ENCODE measurements around the gene CMC2. TPM values are rescaled to one million over a fixed set of nuclear protein-coding genes. Genes with fewer than 3 reads are reported as not detected.
A peak's percentile ranks its signal among the peaks of the same experiment; 100 is the strongest.

Gene CMC2
- total RNA-seq, 2 donors from 2014 or later, result 38.9 to 153 TPM

- Histone ChIP-seq H3K4me3 (no peak overlapping the region), H3K9me3 (no peaks in the 10 kb centered on the region), H3K27me3 (replicated peaks; ENCODE audit: insufficient read depth) (no peaks in the 10 kb centered on the region), H3K27ac (no peak overlapping the region), H3K4me1 (replicated peaks) (peaks cover 6% of the 10 kb centered on the region), H3K36me3 (no peaks in the 10 kb centered on the region)
- no peak for TF ChIP-seq POLR2AphosphoS5 (IDR thresholded peaks at IDR 0.05)
- DNase-seq (ENCODE audit: low spot score), result no peak
- 70% methylated on average over 4 of the region's 4 CpGs for WGBS
- intact Hi-C loops (cut with DNase I), result no loop called here
Measured at GRCh38 chr16:80982646-80983045, 24.0 kb downstream of the CMC2 start.

- no peak for TF ChIP-seq POLR2A (IDR thresholded peaks at IDR 0.05)
- TF ChIP-seq POLR2AphosphoS5 (IDR thresholded peaks at IDR 0.05), result peak; percentile 73
- Histone ChIP-seq H3K4me1 (replicated peaks) (no peaks in the 10 kb centered on the region), H3K27me3 (replicated peaks; ENCODE audit: insufficient read depth) (no peaks in the 10 kb centered on the region), H3K27ac (peak overlapping the region; percentile 60 to 76), H3K36me3 (no peaks in the 10 kb centered on the region), H3K4me3 (no peak overlapping the region), H3K9me3 (no peaks in the 10 kb centered on the region)
- intact Hi-C loops (cut with DNase I), result no loop called here
- DNase-seq (ENCODE audit: low spot score), result peak; percentile 52
Measured at GRCh38 chr16:80981103-80981502, 25.6 kb downstream of the CMC2 start.

- WGBS, result 97% methylated on average over 1 of the region's 1 CpG
- Histone ChIP-seq H3K9me3 (no peaks in the 10 kb centered on the region), H3K4me3 (no peak overlapping the region), H3K36me3 (no peaks in the 10 kb centered on the region), H3K27ac (no peak overlapping the region), H3K4me1 (replicated peaks) (peaks cover 4% of the 10 kb centered on the region), H3K27me3 (replicated peaks; ENCODE audit: insufficient read depth) (no peaks in the 10 kb centered on the region)
- DNase-seq (ENCODE audit: low spot score), result no peak
- intact Hi-C loops (cut with DNase I), result no loop called here
- TF ChIP-seq CTCF (IDR thresholded peaks at IDR 0.05) (no peak), POLR2A (IDR thresholded peaks at IDR 0.05) (no peak), POLR2AphosphoS5 (IDR thresholded peaks at IDR 0.05) (no peak)
Measured at GRCh38 chr16:80976946-80977345, 29.7 kb downstream of the CMC2 start.

- 83% methylated on average over 6 of the region's 6 CpGs for WGBS
- TF ChIP-seq POLR2A (IDR thresholded peaks at IDR 0.05) (no peak), POLR2AphosphoS5 (IDR thresholded peaks at IDR 0.05) (no peak), CTCF (IDR thresholded peaks at IDR 0.05) (no peak)
- H3K27ac ChIP-seq, result no peak overlapping the region
- no peaks in the 10 kb centered on the region for H3K27me3 ChIP-seq (replicated peaks; ENCODE audit: insufficient read depth)
- no peak for DNase-seq (ENCODE audit: low spot score)
- intact Hi-C loops (cut with DNase I), result no loop called here
- H3K4me3 ChIP-seq, result no peak overlapping the region
- no peaks in the 10 kb centered on the region for H3K36me3 ChIP-seq
- peaks cover 4% of the 10 kb centered on the region for H3K4me1 ChIP-seq (replicated peaks)
- H3K9me3 ChIP-seq, result no peaks in the 10 kb centered on the region
Measured at GRCh38 chr16:80974649-80975376, 31.9 kb downstream of the CMC2 start.

GRCh38 chr16:80973991-80974390, 32.7 kb downstream of the CMC2 start:
- TF ChIP-seq POLR2AphosphoS5 (IDR thresholded peaks at IDR 0.05) (no peak), POLR2A (IDR thresholded peaks at IDR 0.05) (no peak), CTCF (IDR thresholded peaks at IDR 0.05) (no peak)
- Histone ChIP-seq H3K4me1 (replicated peaks) (peaks cover 4% of the 10 kb centered on the region), H3K27ac (no peak overlapping the region), H3K36me3 (no peaks in the 10 kb centered on the region), H3K4me3 (no peak overlapping the region), H3K9me3 (no peaks in the 10 kb centered on the region), H3K27me3 (replicated peaks; ENCODE audit: insufficient read depth) (no peaks in the 10 kb centered on the region)
- intact Hi-C loops (cut with DNase I), result no loop called here
- no peak for DNase-seq (ENCODE audit: low spot score)
- WGBS, result 96% methylated on average over 3 of the region's 4 CpGs

GRCh38 chr16:80972611-80973010, 34.1 kb downstream of the CMC2 start:
- Histone ChIP-seq H3K9me3 (no peaks in the 10 kb centered on the region), H3K4me1 (replicated peaks) (peaks cover 4% of the 10 kb centered on the region), H3K4me3 (no peak overlapping the region), H3K27me3 (replicated peaks; ENCODE audit: insufficient read depth) (no peaks in the 10 kb centered on the region), H3K27ac (no peak overlapping the region), H3K36me3 (no peaks in the 10 kb centered on the region)
- 93% methylated on average over 4 of the region's 4 CpGs for WGBS
- intact Hi-C loops (cut with DNase I), result no loop called here
- TF ChIP-seq CTCF (IDR thresholded peaks at IDR 0.05) (no peak), POLR2A (IDR thresholded peaks at IDR 0.05) (no peak), POLR2AphosphoS5 (IDR thresholded peaks at IDR 0.05) (no peak)
- DNase-seq (ENCODE audit: low spot score), result no peak
